Skeletal muscle satellite cell (primary cell): ENCODE results near the gene NOXA1.
"Not testable (repeated sequence)": the region's sequence is repeated elsewhere in the genome, so short reads cannot be mapped to it uniquely, and the experiment has no call there.

Source experiments
- H3K27me3 ChIP-seq: 2 replicates; pipeline ENCODE4 v1.7.0; 2013; ENCODE audit warnings: low read length; ENCODE audit not compliant: control insufficient read depth, insufficient read depth
- H3K36me3 ChIP-seq: 2 replicates; pipeline ENCODE4 v1.7.0; 2013; ENCODE audit warnings: mild to moderate bottlenecking, control low read depth, low read length; ENCODE audit not compliant: insufficient read depth
- H3K4me1 ChIP-seq: 2 replicates; pipeline ENCODE4 v1.7.0; 2013; ENCODE audit warnings: low read length; ENCODE audit not compliant: control insufficient read depth, insufficient read depth
- H3K4me2 ChIP-seq: 2 replicates; pipeline ENCODE4 v1.7.0; 2013; ENCODE audit warnings: mild to moderate bottlenecking, low read length
- H3K4me3 ChIP-seq: 2 replicates; pipeline ENCODE4 v1.7.0; 2013; ENCODE audit warnings: low read length
- H3K9ac ChIP-seq: 2 replicates; pipeline ENCODE4 v1.7.0; 2013; ENCODE audit warnings: mild to moderate bottlenecking, low read depth, low read length, moderate library complexity
- H3K9me3 ChIP-seq: replicated peaks from 2 replicates; pipeline ENCODE4 v1.7.0; 2013; ENCODE audit warnings: mild to moderate bottlenecking, control low read depth, low read length

The NOXA1 gene

DNA sequence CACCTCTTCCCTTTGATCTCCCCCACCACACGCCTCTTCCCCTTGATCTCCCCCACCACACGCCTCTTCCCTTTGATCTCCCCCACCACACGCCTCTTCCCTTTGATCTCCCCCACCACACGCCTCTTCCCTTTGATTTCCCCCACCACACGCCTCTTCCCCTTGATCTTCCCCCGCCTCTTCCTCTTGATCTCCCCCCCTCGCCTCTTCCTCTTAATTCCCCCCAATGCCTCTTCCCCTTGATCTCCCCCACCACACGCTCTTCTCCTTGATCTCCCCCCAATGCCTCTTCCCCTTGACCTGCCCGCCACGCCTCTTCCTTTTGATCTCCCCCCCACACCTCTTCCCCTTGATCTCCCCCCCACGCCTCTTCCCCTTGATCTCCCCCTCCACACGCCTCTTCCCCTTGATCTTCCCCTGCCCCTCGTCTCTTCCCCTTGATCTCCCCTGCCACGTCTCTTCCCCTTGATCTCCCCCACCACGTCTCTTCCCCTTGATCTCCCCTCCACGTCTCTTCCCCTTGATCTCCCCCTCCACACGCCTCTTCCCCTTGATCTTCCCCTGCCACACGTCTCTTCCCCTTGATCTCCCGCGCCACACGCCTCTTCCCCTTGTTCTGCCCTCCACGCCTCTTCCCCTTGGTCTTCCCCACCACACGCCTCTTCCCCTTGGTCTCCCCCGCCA, 27.5 kb downstream of the NOXA1 start:
- Histone ChIP-seq H3K4me1 (peaks cover 15% of the 10 kb centered on the region), H3K36me3 (peaks cover 55% of the 10 kb centered on the region)
- H3K4me3 ChIP-seq, H3K27me3 ChIP-seq, H3K4me2 ChIP-seq, H3K9ac ChIP-seq, H3K9me3 ChIP-seq: not testable (repeated sequence)

DNA sequence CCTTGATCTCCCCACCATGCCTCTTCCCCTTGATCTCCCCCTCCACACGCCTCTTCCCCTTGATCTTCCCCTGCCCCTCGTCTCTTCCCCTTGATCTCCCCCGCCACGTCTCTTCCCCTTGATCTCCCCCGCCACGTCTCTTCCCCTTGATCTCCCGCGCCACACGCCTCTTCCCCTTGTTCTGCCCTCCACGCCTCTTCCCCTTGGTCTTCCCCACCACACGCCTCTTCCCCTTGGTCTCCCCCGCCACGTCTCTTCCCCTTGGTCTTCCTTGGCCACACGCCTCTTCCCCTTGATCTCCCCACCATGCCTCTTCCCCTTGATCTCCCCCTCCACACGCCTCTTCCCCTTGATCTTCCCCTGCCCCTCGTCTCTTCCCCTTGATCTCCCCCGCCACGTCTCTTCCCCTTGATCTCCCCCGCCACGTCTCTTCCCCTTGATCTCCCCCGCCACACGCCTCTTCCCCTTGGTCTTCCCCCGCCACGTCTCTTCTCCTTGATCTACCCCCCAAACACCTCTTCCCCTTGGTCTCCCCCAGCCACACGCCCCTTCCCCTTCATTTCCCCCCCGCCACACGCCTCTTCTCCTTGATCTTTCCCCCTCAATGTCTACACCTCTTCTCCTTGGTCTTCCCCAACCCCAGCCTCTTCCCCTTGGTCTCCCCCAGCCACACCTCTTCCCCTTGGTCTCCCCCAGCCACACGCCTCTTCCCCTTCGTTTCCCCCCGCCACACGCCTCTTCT, 28.2 kb downstream of the NOXA1 start:
- H3K9ac ChIP-seq: not testable (repeated sequence)
- peaks cover 19% of the 10 kb centered on the region for H3K4me1 ChIP-seq

DNA sequence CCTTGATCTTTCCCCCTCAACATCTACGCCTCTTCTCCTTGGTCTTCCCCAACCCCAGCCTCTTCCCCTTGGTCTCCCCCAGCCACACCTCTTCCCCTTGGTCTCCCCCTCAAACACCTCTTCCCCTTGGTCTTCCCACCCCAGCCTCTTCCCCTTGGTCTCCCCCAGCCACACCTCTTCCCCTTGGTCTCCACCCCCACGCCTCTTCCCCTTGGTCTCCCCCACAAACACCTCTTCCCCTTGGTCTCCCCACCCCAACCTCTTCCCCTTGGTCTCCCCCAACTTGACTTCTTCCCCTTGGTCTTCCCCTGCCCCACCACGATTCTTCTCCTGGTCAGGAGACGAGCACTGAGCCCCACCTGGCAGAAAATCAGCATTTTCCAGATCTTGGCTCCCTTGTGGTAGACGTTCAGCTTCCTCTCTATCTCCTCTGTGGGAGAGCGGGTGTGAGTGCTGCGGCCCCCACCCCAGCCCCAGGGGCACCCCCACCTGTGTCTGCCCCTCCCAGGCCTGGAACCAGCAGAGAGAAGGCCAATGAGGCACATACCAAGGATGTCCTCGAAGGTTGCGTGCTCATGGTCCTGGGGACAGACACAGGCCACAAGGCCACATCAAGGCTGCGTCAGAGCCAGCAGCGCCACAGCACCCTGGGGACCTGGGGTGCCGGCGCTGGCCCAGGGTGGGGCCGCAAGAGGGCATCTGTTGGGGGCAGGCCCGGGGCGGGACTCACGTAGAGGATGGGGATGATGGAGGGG, 29.0 kb downstream of the NOXA1 start:
- Histone ChIP-seq H3K4me3 (no peak overlapping the region), H3K9ac (no peak overlapping the region), H3K36me3 (peaks cover 68% of the 10 kb centered on the region), H3K27me3 (no peaks in the 10 kb centered on the region), H3K9me3 (no peaks in the 10 kb centered on the region), H3K4me2 (no peak overlapping the region), H3K4me1 (peaks cover 27% of the 10 kb centered on the region)

More for the DNA sequence above, 28.2 kb downstream of the NOXA1 start:
- not testable (repeated sequence) for H3K9me3 ChIP-seq, H3K4me3 ChIP-seq, H3K27me3 ChIP-seq, H3K4me2 ChIP-seq
- H3K36me3 ChIP-seq: peaks cover 62% of the 10 kb centered on the region

DNA sequence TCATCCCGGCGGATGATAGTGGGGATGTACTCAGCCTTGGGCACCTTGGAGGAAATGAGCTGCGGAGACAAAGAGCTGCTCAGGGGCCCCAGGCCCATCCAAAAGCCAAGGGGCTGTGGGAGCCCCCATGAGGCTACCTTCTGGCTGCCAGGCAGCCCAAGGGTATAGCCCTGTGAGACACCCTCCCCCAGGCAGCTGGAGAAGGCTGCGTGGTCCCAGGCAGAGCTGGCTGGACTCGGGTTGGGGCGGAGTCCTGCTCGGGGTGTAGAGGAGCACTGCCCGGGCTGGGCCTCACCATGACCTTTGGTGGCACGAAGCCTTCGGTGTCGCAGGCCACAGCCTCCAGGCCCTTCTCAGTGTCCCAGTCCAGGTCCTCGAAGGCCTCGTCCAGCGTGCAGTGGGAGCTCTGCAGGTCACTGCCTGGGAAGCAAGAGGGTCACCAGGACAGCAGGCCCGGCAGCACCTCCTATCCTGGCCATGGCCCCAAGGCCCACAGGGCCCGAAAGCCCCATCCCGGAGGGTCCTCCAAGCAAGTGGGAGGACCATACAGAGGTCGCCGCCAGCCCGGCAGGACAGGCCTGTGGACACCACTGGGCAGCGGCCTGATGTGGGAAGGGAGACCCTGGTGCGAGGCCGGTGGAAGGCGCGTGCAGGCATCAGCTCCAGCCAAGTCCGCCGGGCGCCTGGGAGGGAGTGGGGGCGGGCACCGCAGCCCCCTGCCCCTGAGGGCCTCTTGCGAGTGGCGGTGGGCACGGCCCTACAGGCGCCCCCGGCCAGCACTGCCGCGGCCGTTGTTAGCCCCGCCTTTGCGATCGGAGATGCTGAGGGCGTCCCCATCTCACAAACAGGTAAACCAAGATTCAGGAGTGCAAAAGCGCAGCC, 29.8 kb downstream of the NOXA1 start:
- Histone ChIP-seq H3K4me3 (no peak overlapping the region), H3K9ac (no peak overlapping the region), H3K27me3 (no peaks in the 10 kb centered on the region), H3K9me3 (no peaks in the 10 kb centered on the region), H3K36me3 (peaks cover 66% of the 10 kb centered on the region), H3K4me2 (no peak overlapping the region), H3K4me1 (peaks cover 35% of the 10 kb centered on the region)

- H3K4me1 ChIP-seq: peaks cover 39% of the 10 kb centered on the region
- no peak overlapping the region for H3K4me2 ChIP-seq
- H3K36me3 ChIP-seq: peaks cover 60% of the 10 kb centered on the region
- H3K9ac ChIP-seq: no peak overlapping the region
- H3K27me3 ChIP-seq: no peaks in the 10 kb centered on the region
- no peak overlapping the region for H3K4me3 ChIP-seq
- no peaks in the 10 kb centered on the region for H3K9me3 ChIP-seq
Measured at GRCh38 chr9:137453643-137454081, 30.5 kb downstream of the NOXA1 start.

DNA sequence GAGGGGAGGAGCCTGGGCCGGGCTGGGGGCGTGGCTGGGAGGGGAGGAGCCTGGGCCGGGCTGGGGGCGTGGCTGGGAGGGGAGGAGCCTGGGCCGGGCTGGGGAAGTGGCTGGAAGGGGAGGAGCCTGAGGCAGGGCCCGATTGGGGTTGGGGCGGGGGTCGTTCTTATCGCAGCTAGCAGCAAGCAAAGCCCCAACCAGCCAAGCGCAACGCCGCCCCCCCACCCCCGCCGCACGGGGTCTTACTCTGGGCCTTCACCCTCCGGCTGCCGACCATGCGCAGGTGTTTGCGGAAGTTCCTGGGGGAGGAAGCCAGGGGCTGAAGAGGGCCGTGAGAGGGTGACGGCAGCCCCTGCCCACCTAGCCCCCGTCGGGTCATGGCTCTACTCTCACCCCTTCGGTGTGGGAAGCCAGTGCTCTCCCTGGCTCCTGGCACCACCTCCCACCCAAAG, 31.0 kb downstream of the NOXA1 start:
- peaks cover 39% of the 10 kb centered on the region for H3K4me1 ChIP-seq
- H3K9ac ChIP-seq: no peak overlapping the region
- no peak overlapping the region for H3K4me2 ChIP-seq
- H3K4me3 ChIP-seq: no peak overlapping the region
- no peaks in the 10 kb centered on the region for H3K9me3 ChIP-seq
- peaks cover 55% of the 10 kb centered on the region for H3K36me3 ChIP-seq
- H3K27me3 ChIP-seq: no peaks in the 10 kb centered on the region

DNA sequence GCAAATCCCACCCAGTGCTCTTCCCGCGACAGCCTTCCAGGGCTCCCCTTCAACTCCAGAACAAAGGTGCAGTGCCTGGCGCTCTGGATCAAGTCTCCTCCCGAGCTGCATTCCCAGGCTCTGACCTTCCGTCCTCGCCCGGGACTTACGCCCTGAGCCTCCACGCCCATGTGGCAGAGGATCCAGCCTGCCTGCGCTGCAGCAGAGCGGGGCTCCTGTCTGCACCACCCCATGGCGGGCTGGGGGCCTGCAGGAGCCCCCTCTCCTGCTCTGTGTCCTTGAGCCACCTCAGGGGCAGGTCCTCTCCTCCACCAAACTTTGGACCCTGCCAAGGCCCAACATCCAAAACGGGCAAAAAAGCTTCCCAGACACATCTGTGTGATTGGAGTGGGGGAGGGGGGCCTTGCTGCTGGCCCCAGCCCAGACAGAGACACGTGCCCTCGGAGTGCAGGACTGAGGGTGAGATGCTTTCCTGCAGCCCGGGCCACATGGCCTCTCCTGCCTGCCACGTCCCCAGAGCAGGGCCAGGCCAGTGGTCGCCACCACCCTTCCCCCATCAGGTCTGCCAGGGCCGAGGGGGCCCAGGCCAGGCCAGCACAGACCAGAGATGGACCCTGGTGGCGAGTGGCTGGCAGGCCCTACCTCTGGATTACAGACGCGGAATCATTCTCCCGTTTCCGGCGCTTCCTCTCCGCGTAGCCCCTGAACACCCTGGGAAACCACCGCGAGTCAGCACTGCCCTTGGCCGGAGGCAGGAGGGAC, 31.6 kb downstream of the NOXA1 start:
- H3K27me3 ChIP-seq: no peaks in the 10 kb centered on the region
- H3K4me1 ChIP-seq: peaks cover 44% of the 10 kb centered on the region
- H3K9ac ChIP-seq: no peak overlapping the region
- no peak overlapping the region for H3K4me3 ChIP-seq
- no peak overlapping the region for H3K4me2 ChIP-seq
- peaks cover 49% of the 10 kb centered on the region for H3K36me3 ChIP-seq
- H3K9me3 ChIP-seq: no peaks in the 10 kb centered on the region

DNA sequence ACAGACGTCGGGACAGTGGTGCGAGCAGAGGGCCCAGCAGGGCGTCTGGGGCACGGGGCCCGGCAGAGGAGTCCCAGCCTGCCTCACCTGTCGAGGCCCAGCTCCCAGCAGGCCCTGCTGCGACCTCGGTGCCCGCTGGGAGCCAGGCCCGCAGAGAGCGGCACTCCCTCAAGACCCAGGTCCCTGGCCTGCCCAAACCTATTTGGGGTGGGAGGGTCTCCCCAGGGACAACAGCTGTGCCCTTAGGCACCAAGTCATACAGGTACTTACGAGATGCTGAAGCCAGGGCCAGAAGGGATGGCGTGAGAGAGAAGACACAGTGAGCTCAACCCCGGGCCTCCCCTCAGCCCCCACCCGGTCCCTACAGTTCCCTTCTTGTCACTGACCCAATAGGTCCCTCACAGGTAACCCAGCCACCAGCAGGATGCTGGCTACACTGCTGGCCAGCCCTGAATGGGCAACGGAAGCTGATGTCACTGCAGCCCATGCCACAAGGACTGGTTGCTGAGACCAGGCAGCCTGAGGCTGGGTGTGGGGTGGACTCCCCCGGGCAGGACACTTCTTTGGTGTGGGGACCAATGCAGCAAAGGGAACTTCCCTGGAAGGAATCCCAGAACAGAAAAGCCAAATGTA, 32.3 kb downstream of the NOXA1 start:
- H3K36me3 ChIP-seq: peaks cover 45% of the 10 kb centered on the region
- H3K4me3 ChIP-seq: no peak overlapping the region
- peak overlapping the region; percentile 99 for H3K4me2 ChIP-seq
- H3K9ac ChIP-seq: no peak overlapping the region
- H3K27me3 ChIP-seq: no peaks in the 10 kb centered on the region
- H3K9me3 ChIP-seq: no peaks in the 10 kb centered on the region
- peaks cover 44% of the 10 kb centered on the region for H3K4me1 ChIP-seq

DNA sequence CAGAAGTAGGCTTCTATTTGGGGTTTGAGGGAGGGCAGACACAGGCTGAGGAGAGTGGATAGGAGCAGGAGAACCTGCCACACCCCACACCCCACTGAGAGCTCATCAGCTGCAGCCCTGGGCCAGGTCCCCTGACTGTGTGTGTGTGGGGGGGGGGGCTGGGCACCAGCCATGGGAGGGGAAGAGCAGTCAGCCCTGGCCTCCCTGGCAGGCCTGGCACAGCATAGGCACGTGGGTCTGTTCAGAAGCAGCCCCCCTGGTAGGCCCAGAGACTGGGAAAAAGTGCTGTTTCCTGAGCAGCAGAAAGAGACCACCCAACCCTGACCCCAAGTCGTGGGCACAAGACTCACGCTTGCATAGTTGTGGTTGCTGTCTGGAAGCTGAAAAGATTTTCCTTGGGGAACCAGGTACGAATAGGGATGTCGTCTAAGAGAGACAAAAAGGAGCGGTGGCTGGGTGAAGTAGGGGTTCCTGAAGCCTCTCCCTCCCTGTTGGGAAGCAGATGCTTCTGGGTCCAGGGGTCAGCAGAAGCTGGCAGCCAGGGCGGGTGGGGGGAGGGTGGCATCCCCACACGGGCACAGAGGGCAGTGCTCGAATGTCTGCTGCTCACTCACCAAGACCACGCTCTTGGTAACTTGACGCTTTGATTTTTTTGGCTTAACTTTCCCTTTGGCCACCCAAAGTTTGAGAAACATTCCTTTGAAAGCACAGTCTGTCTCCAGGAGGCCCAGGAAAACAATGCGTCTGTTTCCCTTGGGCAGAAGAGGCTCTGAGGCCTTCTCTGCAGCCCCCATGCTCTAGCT, 33.1 kb downstream of the NOXA1 start:
- H3K36me3 ChIP-seq: peaks cover 45% of the 10 kb centered on the region
- peak overlapping the region; percentile 99 for H3K4me2 ChIP-seq
- peak overlapping the region; percentile 90 for H3K9ac ChIP-seq
- peak overlapping the region; percentile 86 for H3K4me3 ChIP-seq
- H3K4me1 ChIP-seq: peaks cover 44% of the 10 kb centered on the region
- no peaks in the 10 kb centered on the region for H3K9me3 ChIP-seq
- H3K27me3 ChIP-seq: no peaks in the 10 kb centered on the region
